ENCODE measurements around the gene RAD51B.

DNA sequence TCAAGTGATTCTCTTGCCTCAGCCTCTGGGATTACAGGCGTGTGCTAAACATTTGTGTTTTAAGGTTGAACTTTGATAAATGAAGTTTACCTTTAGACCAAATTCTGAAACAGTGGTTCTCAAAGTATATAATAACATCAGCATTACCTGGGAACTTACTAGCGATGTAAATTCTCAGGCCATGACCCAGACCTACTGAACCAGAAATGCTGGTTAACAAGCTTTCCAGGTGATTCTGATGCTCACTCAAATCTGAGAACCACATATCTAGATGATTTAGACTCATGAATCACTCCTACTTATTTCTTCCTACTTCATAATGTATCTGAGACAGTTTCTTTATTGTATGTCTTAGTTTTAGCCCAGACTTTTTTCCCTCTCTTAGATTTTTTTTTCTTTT is 43.6 kb downstream of the RAD51B start:
- TF ChIP-seq, protein P1, sequence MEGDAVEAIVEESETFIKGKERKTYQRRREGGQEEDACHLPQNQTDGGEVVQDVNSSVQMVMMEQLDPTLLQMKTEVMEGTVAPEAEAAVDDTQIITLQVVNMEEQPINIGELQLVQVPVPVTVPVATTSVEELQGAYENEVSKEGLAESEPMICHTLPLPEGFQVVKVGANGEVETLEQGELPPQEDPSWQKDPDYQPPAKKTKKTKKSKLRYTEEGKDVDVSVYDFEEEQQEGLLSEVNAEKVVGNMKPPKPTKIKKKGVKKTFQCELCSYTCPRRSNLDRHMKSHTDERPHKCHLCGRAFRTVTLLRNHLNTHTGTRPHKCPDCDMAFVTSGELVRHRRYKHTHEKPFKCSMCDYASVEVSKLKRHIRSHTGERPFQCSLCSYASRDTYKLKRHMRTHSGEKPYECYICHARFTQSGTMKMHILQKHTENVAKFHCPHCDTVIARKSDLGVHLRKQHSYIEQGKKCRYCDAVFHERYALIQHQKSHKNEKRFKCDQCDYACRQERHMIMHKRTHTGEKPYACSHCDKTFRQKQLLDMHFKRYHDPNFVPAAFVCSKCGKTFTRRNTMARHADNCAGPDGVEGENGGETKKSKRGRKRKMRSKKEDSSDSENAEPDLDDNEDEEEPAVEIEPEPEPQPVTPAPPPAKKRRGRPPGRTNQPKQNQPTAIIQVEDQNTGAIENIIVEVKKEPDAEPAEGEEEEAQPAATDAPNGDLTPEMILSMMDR (IDR thresholded peaks at IDR 0.05), result no peak
- no peak for TF ChIP-seq POLR2A (IDR thresholded peaks at IDR 0.05)
